ENCODE results near the gene ADAT2. TPM values are rescaled to one million over a fixed set of nuclear protein-coding genes. Genes with fewer than 3 reads are reported as not detected.

Gene ADAT2
- total and polyA plus RNA-seq, 10 of the 15 experiments (the other 5 are each of a cell fraction or from before 2014, with no cell fraction given) = 7.8 to 38.6 (median 17.3) TPM

- TF ChIP-seq EGR1 (IDR thresholded peaks at IDR 0.05; ENCODE audit: borderline replicate concordance in 1 of 2, low read depth in 2 of 2, low read length in 2 of 2) (no peak), ATF2 (IDR thresholded peaks at IDR 0.05; ENCODE audit: low read length) (no peak), GABPA (IDR thresholded peaks at IDR 0.05; ENCODE audit: low read depth) (no peak), CBFB (IDR thresholded peaks at IDR 0.05; ENCODE audit: low read depth) (no peak), RUNX3 (IDR thresholded peaks at IDR 0.05; ENCODE audit: low read length) (no peak)
These were observed 64.9 kb downstream of the ADAT2 start (continued) for GRCh38 chr6:143385636-143386035.

- DNase-seq (ENCODE audit: low read depth, low spot score) (no peak), ATAC-seq (no peak), FAIRE-seq (no peak)
- in situ Hi-C loops (cut with MboI) = no loop called here
- H3K4me1 ChIP-seq (ENCODE audit: control insufficient read depth, insufficient read depth, low read length) = peaks cover 16% of the 10 kb centered on the region; the same call in 1 of the 2 replicates
- POLR2A ChIA-PET = no interaction called here
- no peaks in the 10 kb centered on the region for H3K27me3 ChIP-seq (replicated peaks in 1 of 2; ENCODE audit: control insufficient read depth in 2 of 2, insufficient read depth in 2 of 2, low read length in 1 of 2)
- RAD21 ChIA-PET (ENCODE audit: unreplicated experiment) = no interaction called here
- H2AFZ ChIP-seq (ENCODE audit: control insufficient read depth, low read depth, low read length) = no peak overlapping the region
- intact Hi-C loops (cut with micrococcal nuclease; ENCODE audit: unreplicated experiment) = no loop called here
- BruUV-seq (replicated peaks) = no TSS peak
- H3K36me3 ChIP-seq (ENCODE audit: control insufficient read depth in 2 of 2, insufficient read depth in 2 of 2, low read length in 1 of 2) = no peaks in the 10 kb centered on the region
- no peak overlapping the region for H3K9ac ChIP-seq (ENCODE audit: control insufficient read depth, insufficient read depth, low read length)
- H3K9me3 ChIP-seq (replicated peaks; ENCODE audit: control insufficient read depth, insufficient read depth, low read length) = peaks cover 7% of the 10 kb centered on the region; the same call in 2 of the 3 replicates
- no peak overlapping the region for H3K4me2 ChIP-seq (ENCODE audit: control insufficient read depth, insufficient read depth)
- no peak for TF ChIP-seq KDM1A (IDR thresholded peaks at IDR 0.05; ENCODE audit: borderline replicate concordance)
- no peak for TF ChIP-seq IRF3 (IDR thresholded peaks at IDR 0.05)
- TF ChIP-seq CREM (IDR thresholded peaks at IDR 0.05; ENCODE audit: low read depth) = no peak
- no peak for TF ChIP-seq ZSCAN29 (IDR thresholded peaks at IDR 0.05)
- TF ChIP-seq HSF1 (IDR thresholded peaks at IDR 0.05; ENCODE audit: low read depth, low read length) = no peak
- TF ChIP-seq SMAD5 (IDR thresholded peaks at IDR 0.05; ENCODE audit: low read depth) = no peak
- no peak for TF ChIP-seq RUNX3 (IDR thresholded peaks at IDR 0.05; ENCODE audit: low read length)
- CTCF ChIA-PET = interaction anchor here (0.6 kb wide), 1 partner anchor 99 kb away, joined by 3 read pairs; no protein-coding TSS in a partner anchor
- H3K27ac ChIP-seq (ENCODE audit: control insufficient read depth, insufficient read depth) = no peak overlapping the region
- no peaks in the 10 kb centered on the region for H3K79me2 ChIP-seq (ENCODE audit: control insufficient read depth, insufficient read depth, low read length)
- SMC1A ChIA-PET (ENCODE audit: uncharacterized antibody, unreplicated experiment) = no interaction called here
- H4K20me1 ChIP-seq (ENCODE audit: control insufficient read depth, insufficient read depth) = no peaks in the 10 kb centered on the region
- no peak overlapping the region for H3K4me3 ChIP-seq
These were observed 73.6 kb downstream of the ADAT2 start for GRCh38 chr6:143376861-143377260.

Data from GM12878 (cell line).